NOMO-1 treated with DMSO at 0.1 percent for 48 hours (cell line): ENCODE measurements around the gene OR4M1.
"Not testable (repeated sequence)": the region's sequence is repeated elsewhere in the genome, so short reads cannot be mapped to it uniquely, and the experiment has no call there.

Source experiments
- DNase-seq: peaks from one replicate; lab custom pipeline; 2025; ENCODE audit not compliant: unreplicated experiment; lab: John Stamatoyannopoulos, UW

OR4M1 gene

GRCh38 chr14:19773204-19773603 is at the start of gene OR4M1:
Gene OR4M1 (plus strand): TSS chr14:19773504. CDS start chr14:19780323, 6,819 bp downstream.
- not testable (repeated sequence) for DNase-seq

GRCh38 chr14:19729359-19729758 is 43.9 kb upstream of the OR4M1 start:
- no peak for DNase-seq

GRCh38 chr14:19729763-19730162 is 43.5 kb upstream of the OR4M1 start:
- no peak for DNase-seq

- not testable (repeated sequence) for DNase-seq
Observed at GRCh38 chr14:19733893-19734292, 39.4 kb upstream of the OR4M1 start.

- no peak for DNase-seq
Observed at GRCh38 chr14:19743256-19743655, 30.0 kb upstream of the OR4M1 start, which contains the start of gene OR4Q3. Gene OR4Q3 (plus strand): TSS chr14:19743571.

- not testable (repeated sequence) for DNase-seq
Observed at GRCh38 chr14:19752316-19752715, 21.0 kb upstream of the OR4M1 start.

- no peak for DNase-seq
Observed at GRCh38 chr14:19754172-19754571, 19.1 kb upstream of the OR4M1 start.

GRCh38 chr14:19771491-19771890 is 1.8 kb upstream of the OR4M1 start:
- DNase-seq, result not testable (repeated sequence)

GRCh38 chr14:19771895-19772430 is 1.3 kb upstream of the OR4M1 start:
- peak; percentile 69 for DNase-seq

- peak; percentile 89 for DNase-seq
Observed at GRCh38 chr14:19772454-19772853, 850 bp upstream of the OR4M1 start.

GRCh38 chr14:19775587-19775986 is 2.3 kb downstream of the OR4M1 start:
- no peak for DNase-seq

GRCh38 chr14:19785848-19786247 is 12.5 kb downstream of the OR4M1 start:
- DNase-seq, result not testable (repeated sequence)

- not testable (repeated sequence) for DNase-seq
Observed at GRCh38 chr14:19787318-19787717, 14.0 kb downstream of the OR4M1 start.

GRCh38 chr14:19788150-19788549 is 14.8 kb downstream of the OR4M1 start:
- not testable (repeated sequence) for DNase-seq

GRCh38 chr14:19796520-19797108 is 23.3 kb downstream of the OR4M1 start:
- DNase-seq, result not testable (repeated sequence)

- DNase-seq, result no peak
Observed at GRCh38 chr14:19799880-19800279, 26.6 kb downstream of the OR4M1 start.

GRCh38 chr14:19800282-19801117 is 27.2 kb downstream of the OR4M1 start:
- no peak for DNase-seq

GRCh38 chr14:19801118-19801464 is 27.8 kb downstream of the OR4M1 start:
- DNase-seq, result no peak

GRCh38 chr14:19803470-19803869 is 30.2 kb downstream of the OR4M1 start, which contains the start of gene OR4N2:
Gene OR4N2 (plus strand): TSS chr14:19803770. CDS start chr14:19827449, 23,679 bp downstream.
- not testable (repeated sequence) for DNase-seq

- DNase-seq, result not testable (repeated sequence)
Observed at GRCh38 chr14:19813171-19813920, 40.0 kb downstream of the OR4M1 start.

- DNase-seq, result not testable (repeated sequence)
Observed at GRCh38 chr14:19819879-19820278, 46.6 kb downstream of the OR4M1 start.
